ENCODE data around the gene CCDC178. TPM values are rescaled to one million over a fixed set of nuclear protein-coding genes. Genes with fewer than 3 reads are reported as not detected.
"Not testable (repeated sequence)": the region's sequence is repeated elsewhere in the genome, so short reads cannot be mapped to it uniquely, and the experiment has no call there.

The CCDC178 gene
- total RNA-seq, 1 experiment from 2014 or later: not detected

DNA sequence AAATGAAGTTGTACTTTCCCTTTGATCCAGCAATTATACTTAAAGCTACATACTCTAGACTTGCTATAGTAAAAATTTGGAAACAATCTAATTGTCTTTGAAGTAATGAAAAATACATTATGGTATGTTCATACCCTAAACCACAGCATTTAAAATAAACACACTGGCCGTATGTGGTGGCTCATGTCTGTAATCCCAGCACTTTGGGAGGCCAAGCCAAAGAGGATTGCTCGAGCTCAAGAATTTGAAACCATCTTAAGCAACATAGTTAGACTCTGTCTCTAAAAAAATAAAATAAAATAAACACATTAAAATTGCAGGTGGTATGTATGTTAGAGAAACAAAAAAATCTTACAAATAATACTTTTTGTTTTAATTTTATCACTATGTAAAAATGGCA is 459.6 kb downstream of the CCDC178 start:
- peak in 1 of 2 experiments; percentile 34 for DNase-seq
- Histone ChIP-seq H3K4me3 (no peak overlapping the region), H3K27ac (no peak overlapping the region), H3K4me1 (no peaks in the 10 kb centered on the region), H3K9me3 (replicated peaks) (no peaks in the 10 kb centered on the region), H3K27me3 (no peaks in the 10 kb centered on the region), H3K36me3 (no peaks in the 10 kb centered on the region)

DNA sequence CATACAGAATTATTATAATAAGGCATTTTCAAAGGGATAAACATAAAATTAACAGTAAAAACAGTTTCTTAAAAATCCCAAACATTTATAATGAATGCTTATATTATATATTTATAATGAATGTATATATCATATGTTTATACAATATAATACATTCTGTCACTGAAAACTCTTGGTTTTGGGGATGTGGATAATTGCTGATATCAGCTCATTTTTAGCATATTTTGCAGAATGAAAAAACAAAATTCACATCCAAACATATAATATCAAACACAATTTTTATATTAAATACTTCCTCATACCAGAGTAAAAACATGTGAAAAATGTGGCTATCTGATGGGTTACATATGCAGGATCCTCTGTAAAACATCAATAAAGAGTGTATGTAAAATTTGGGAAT is 465.0 kb downstream of the CCDC178 start:
- no peaks in the 10 kb centered on the region for H3K4me1 ChIP-seq
- DNase-seq: no peak

DNA sequence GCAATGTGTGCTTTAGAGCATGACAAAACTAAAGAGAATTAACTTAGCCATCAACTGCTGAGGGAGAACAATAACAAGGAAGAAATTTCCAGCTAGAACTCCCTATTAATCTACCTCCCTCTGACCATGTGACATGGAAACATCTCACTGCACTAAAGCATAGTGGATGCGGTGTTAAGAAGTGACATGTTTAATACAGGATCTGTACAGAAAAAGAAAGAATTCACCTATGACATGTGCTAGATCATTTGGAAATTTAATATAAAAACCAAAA is 465.4 kb downstream of the CCDC178 start:
- H3K27ac ChIP-seq: no peak overlapping the region
- H3K9me3 ChIP-seq (replicated peaks): no peaks in the 10 kb centered on the region
- DNase-seq: no peak
- H3K4me1 ChIP-seq: no peaks in the 10 kb centered on the region
- no peaks in the 10 kb centered on the region for H3K27me3 ChIP-seq
- H3K36me3 ChIP-seq: no peaks in the 10 kb centered on the region
- no peak overlapping the region for H3K4me3 ChIP-seq

More for the DNA sequence above, 465.0 kb downstream of the CCDC178 start:
- no peaks in the 10 kb centered on the region for H3K9me3 ChIP-seq (replicated peaks)
- H3K27me3 ChIP-seq: no peaks in the 10 kb centered on the region
- no peak overlapping the region for H3K27ac ChIP-seq
- no peaks in the 10 kb centered on the region for H3K36me3 ChIP-seq
- H3K4me3 ChIP-seq: no peak overlapping the region

DNA sequence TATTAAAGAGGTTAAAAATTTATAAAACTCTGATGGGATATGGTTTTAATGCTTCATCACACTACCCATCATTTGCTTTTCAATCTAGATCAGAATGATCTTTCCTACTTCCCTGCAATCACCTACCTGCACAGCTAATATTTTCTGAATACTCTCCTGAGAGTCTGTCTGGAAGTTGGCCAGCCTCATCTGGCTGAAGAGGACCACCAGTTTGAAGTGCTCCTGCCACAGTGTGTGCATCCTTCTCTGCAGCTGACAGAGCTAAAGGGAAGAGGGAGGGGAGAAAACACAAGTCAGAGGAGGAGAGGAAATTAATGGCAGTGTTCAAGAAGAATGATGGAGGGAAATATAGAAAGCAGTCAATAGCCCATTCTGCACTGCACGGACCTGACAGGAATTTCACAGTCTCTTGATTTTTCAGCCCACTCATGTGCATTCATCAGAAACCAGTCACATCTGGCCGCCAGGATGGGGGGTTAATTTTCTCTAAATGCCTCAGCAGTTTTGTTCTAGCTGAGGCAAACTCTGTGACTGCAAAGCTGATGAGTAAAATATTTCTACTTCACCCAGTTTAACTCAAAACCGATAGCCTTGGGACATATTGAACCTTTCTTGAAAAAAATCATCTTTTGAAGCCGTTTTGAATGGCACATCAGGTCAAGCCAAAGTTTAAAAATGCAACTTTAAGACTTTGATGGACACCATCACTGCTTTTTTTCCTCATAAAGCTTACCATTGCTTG is 465.9 kb downstream of the CCDC178 start:
- H3K4me1 ChIP-seq: no peaks in the 10 kb centered on the region

DNA sequence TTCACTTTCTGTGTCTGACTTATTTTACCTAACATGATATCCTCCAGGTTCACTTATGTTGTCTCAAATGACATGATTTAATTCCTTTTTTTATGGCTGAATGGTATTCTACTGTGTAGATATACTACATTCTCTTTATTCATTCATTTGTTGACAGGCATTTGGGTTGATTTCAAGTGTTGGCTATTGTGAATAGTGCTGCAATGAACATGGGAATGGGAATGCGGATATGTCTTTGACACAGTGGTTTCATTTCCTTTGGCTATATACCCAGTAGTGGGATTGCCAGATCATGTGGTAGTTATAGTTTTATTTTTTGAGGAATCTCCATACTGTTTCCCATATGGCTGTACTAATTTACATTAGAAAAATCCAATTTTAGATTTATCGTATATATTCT is 472.3 kb downstream of the CCDC178 start:
- H3K4me3 ChIP-seq: no peak overlapping the region
- H3K27me3 ChIP-seq: no peaks in the 10 kb centered on the region
- no peaks in the 10 kb centered on the region for H3K36me3 ChIP-seq
- no peak overlapping the region for H3K27ac ChIP-seq
- no peak for DNase-seq
- H3K4me1 ChIP-seq: no peaks in the 10 kb centered on the region
- H3K9me3 ChIP-seq (replicated peaks): no peaks in the 10 kb centered on the region

More for the DNA sequence above, 465.9 kb downstream of the CCDC178 start:
- no peak for DNase-seq
- Histone ChIP-seq H3K36me3 (no peaks in the 10 kb centered on the region), H3K27ac (no peak overlapping the region), H3K27me3 (no peaks in the 10 kb centered on the region), H3K4me3 (no peak overlapping the region), H3K9me3 (replicated peaks) (no peaks in the 10 kb centered on the region)

DNA sequence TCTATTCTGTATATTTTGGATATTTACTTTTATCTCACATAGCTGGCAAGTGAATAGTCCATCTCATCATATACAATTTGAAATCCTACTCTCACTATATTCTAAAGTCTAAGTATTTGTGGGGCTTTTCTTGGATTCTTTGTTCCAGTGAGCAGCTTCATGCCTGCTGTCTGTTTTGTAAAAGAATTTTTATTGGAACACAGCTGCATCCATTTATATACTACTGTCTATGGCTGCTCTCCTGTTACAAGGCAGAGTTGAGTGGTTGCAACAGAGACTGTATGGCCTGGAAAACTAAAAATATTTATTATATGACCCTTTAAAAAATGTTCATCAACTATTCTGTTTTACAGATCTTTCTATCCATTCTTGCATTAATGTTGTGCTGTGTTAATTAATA is 474.4 kb downstream of the CCDC178 start:
- Histone ChIP-seq H3K9me3 (replicated peaks) (no peaks in the 10 kb centered on the region), H3K4me1 (no peaks in the 10 kb centered on the region), H3K27ac (no peak overlapping the region), H3K4me3 (no peak overlapping the region), H3K27me3 (no peaks in the 10 kb centered on the region), H3K36me3 (no peaks in the 10 kb centered on the region)
- peak in 1 of 2 experiments; percentile 19 for DNase-seq

DNA sequence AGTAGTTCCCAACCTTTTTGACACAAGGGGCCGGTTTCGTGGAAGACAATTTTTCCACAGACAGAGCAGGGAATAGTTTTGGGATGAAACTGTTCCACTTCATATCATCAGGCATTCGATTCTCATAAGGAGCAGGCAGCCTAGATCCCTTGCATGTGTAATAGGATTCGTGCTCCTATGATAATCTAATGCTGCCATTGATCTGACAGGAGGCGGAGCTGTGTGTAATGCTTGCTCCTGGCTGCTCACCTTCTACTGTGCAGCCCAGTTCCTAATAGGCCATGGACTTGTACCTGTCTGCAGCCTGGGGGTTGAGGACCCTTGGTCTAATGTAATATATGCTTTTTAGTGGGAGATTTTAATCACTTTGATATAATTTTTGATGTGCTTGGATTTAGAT is 479.0 kb downstream of the CCDC178 start:
- Histone ChIP-seq H3K4me1 (no peaks in the 10 kb centered on the region), H3K27ac (no peak overlapping the region), H3K36me3 (no peaks in the 10 kb centered on the region), H3K9me3 (replicated peaks) (no peaks in the 10 kb centered on the region), H3K27me3 (no peaks in the 10 kb centered on the region), H3K4me3 (no peak overlapping the region)
- DNase-seq: no peak

DNA sequence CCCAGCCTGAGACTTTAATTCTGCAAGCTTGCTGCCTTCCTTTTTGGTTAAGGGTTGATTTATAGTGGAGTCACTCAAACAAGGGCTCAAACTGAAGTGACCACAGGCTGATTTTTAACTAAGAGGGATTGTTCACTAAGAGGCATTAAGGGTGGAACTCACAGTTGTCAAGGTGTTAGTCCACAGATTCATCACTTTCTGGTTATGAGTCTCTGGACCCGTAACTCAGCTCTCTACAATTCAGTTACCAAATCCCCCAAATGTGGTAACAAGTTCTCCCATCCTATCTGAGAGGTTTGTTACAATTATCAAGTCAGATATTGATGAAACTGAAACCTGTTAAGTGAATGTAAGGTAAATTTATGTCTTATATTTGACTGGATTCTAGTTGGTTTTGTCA is 481.8 kb downstream of the CCDC178 start:
- no peak for DNase-seq
- H3K4me3 ChIP-seq: no peak overlapping the region

DNA sequence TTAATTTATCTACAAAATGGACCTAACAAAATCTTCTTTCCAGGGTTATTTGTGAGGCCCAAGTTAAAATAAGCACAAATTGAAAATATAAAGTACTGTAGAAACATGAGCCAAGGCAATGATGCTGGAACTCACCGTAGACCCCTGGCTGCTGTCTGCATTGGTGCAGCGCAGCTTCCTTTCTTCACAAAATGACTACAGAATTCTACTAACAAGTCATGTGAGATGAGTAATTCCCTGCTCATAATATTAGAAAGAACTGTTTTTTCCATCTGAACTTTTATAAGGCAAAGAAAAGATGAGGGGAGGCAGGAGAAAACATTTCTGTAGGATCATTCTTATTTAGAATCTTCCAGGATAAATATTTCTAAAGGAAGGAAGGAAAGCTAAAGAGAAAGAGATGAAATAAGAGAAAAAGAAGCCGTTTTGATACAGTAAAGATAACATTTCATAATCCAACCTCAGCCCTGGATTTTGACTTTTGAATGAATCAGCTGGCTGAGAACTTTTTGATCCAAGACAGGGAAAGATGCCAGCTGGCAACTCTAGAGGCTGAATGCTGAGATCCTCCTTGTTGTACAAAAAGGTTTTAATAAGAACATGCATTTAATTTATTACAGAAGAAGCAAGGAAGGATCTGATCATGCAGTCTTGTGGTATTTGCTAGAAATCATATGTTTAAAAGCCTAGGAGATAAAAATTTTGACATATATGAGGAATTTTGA is 483.8 kb downstream of the CCDC178 start:
- Histone ChIP-seq H3K4me3 (no peak overlapping the region), H3K9me3 (replicated peaks) (no peaks in the 10 kb centered on the region), H3K27me3 (no peaks in the 10 kb centered on the region), H3K27ac (no peak overlapping the region), H3K4me1 (no peaks in the 10 kb centered on the region), H3K36me3 (no peaks in the 10 kb centered on the region)
- peak in 1 of 2 experiments; percentile 2 for DNase-seq

More for the DNA sequence above, 481.8 kb downstream of the CCDC178 start:
- H3K36me3 ChIP-seq: no peaks in the 10 kb centered on the region
- H3K9me3 ChIP-seq (replicated peaks): no peaks in the 10 kb centered on the region
- H3K27me3 ChIP-seq: no peaks in the 10 kb centered on the region
- no peak overlapping the region for H3K27ac ChIP-seq
- H3K4me1 ChIP-seq: no peaks in the 10 kb centered on the region

DNA sequence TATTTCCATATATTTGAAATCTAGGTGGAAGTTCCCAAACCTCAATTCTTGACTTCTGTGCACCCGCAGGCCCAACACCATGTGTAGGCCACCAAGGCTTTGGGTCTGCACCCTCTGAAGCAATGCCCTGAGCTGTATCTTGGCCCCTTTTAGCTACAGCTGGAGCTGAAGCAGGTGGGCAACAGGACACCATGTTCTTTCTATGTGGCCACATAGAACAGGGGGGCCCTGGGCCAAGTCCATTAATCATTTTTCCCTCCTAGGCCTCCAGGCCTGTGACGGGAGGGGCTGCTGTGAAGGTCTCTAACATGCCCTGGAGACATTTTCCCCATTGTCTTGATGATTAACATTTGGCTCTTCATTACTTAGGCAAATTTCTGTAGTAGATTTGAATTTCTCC is 488.2 kb downstream of the CCDC178 start:
- H3K27ac ChIP-seq; H3K4me1 ChIP-seq; DNase-seq; H3K36me3 ChIP-seq; H3K27me3 ChIP-seq; H3K9me3 ChIP-seq (replicated peaks); H3K4me3 ChIP-seq: not testable (repeated sequence)

DNA sequence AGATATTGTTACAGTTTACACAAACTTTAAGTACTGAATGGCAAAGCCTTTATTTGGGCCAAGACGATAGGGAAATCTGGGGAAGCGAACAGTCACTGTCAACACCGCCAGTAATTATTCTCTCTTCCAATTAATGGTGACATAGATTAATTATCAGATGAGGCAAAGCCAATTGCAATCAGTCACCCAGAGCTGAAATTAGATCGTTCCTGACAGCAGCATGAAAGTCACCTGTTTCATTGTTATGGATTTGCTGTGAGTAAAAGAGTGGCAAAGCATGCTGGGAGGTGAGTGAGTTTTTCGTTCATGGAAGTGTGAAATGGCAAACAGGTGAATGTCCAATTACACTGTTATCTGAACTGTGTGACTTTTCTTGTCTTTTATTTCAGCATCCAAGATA is 502.9 kb downstream of the CCDC178 start:
- DNase-seq: no peak
- H3K4me1 ChIP-seq: no peaks in the 10 kb centered on the region
- H3K27ac ChIP-seq: no peak overlapping the region
- H3K4me3 ChIP-seq: no peak overlapping the region
- no peaks in the 10 kb centered on the region for H3K27me3 ChIP-seq
- no peaks in the 10 kb centered on the region for H3K9me3 ChIP-seq (replicated peaks)
- no peaks in the 10 kb centered on the region for H3K36me3 ChIP-seq

DNA sequence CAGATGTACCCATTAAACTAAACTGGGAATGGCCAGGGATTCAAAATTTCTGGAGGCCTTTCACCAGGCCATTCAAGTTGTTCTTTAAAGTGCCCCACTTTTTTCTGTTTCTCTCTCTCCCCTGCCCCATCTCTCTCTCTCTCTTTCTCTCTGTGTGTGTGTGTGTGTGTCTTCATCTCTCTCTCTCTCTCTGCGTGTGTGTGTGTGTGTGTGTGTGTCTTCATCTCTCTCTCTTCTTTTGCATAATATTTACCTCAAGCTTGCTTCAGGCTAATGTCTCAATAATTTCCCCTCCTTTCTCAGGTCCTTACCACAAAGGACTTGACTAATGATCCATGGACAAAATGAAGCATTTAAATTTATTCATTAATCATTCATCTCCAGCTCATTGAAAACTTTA is 503.5 kb downstream of the CCDC178 start:
- no peak for DNase-seq
- H3K4me1 ChIP-seq: no peaks in the 10 kb centered on the region
- H3K4me3 ChIP-seq: no peak overlapping the region
- H3K9me3 ChIP-seq (replicated peaks): no peaks in the 10 kb centered on the region
- H3K27me3 ChIP-seq: no peaks in the 10 kb centered on the region
- H3K27ac ChIP-seq: no peak overlapping the region
- H3K36me3 ChIP-seq: no peaks in the 10 kb centered on the region

DNA sequence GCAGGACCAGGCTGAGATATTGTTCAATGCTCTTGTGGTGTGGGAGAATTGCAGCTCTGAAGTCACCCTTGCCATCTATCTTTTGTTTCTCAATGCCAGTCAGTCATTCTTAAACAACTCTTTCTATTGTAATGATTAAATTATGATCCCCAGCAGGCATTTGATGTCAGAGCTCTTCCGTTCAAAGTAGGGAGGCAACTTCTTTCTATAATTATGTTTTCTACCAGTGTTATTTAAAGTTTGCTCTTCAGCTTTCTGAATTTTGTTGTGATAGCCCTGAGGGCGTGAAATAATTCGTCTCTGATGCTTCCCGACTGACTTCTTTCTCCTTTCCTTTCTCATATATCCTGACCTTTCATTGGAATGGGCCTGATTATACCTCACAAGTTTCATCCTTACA is 506.3 kb downstream of the CCDC178 start:
- no peak for DNase-seq
- Histone ChIP-seq H3K27ac (no peak overlapping the region), H3K9me3 (replicated peaks) (no peaks in the 10 kb centered on the region), H3K27me3 (no peaks in the 10 kb centered on the region), H3K4me1 (no peaks in the 10 kb centered on the region), H3K36me3 (no peaks in the 10 kb centered on the region), H3K4me3 (no peak overlapping the region)

DNA sequence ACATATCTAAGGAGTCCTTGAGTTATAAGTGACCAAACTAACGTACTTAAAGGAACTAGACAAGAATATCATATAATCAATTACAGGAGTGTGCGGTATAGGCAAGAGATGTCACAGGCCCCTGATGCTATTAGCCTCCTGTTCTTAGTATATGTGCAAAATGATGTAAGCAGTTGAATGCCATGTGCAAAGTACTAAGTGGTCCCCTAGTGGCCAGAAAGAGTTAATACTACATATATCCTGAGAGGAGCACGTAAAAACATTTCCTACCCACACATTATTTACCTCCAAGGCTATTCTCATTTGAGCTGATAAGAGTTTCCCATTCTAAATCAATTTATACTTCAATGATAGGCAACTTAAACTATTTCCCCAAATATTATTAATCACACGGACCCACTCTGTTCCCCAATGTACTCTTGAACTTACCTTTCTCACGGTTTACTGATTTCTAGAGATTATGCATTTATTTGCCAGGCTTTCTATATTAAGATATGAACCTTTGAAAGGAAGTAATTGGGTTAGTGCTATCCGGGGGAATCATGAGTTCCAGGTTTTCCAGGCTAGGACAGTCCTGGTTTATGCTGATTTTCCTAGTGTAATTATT is 509.7 kb downstream of the CCDC178 start:
- H3K27me3 ChIP-seq: no peaks in the 10 kb centered on the region
- DNase-seq: peak in 1 of 2 experiments; percentile 30
- H3K27ac ChIP-seq: no peak overlapping the region
- H3K36me3 ChIP-seq: no peaks in the 10 kb centered on the region
- H3K4me1 ChIP-seq: no peaks in the 10 kb centered on the region
- no peak overlapping the region for H3K4me3 ChIP-seq
- H3K9me3 ChIP-seq (replicated peaks): no peaks in the 10 kb centered on the region

DNA sequence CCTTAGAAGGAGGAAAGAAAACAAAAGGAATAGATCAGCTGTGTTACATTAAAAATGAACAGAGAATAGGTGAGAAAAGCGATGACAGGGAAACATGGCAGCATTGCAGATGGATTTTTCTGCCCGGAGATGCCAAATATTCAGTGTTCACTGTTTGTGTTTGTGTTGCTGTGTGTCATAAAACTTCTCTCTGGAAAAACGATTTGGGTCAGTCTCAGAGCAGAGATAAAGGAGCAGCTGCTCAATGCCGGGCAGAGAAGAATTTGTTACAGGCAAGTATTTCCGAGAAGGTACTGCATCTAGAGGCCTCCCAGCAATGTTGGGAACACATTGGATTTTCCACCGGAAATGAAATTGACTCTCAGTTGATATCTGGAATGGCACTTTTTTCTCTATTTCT is 511.3 kb downstream of the CCDC178 start:
- H3K4me3 ChIP-seq: no peak overlapping the region
- DNase-seq: no peak
- no peaks in the 10 kb centered on the region for H3K4me1 ChIP-seq
- H3K27ac ChIP-seq: no peak overlapping the region
- H3K27me3 ChIP-seq: no peaks in the 10 kb centered on the region
- no peaks in the 10 kb centered on the region for H3K9me3 ChIP-seq (replicated peaks)
- H3K36me3 ChIP-seq: no peaks in the 10 kb centered on the region
